HEK293 (cell line): ENCODE measurements around the gene SUMO3.

Source experiments
- CTCF ChIA-PET: fragments of 350-600 bp; formaldehyde crosslinking; extraction: SDS; loops from one replicate; lab custom pipeline; 2021; ENCODE audit warnings: antibody characterized with exemption; lab: Yijun Ruan, JAX
- POLR2A ChIA-PET: fragments of 300-600 bp; formaldehyde crosslinking; extraction: SDS; loops from one replicate; lab custom pipeline; 2020; ENCODE audit warnings: antibody characterized with exemption, inconsistent platforms; lab: Yijun Ruan, JAX
- H3K27ac ChIP-seq: fragments of 200-500 bp; sonication (Bioruptor generic); 2 replicates; pipeline ENCODE4 v1.5.1; 2014; ENCODE audit warnings: low read depth, low read length, control low read depth, inconsistent platforms; ENCODE audit errors: extremely low read depth
- H3K36me3 ChIP-seq, 2 experiments: fragments of 200-500 bp in 1 of 2; sonication (Bioruptor generic) in 1 of 2; 1 replicate in 1 of 2; 2 replicates in 1 of 2; pipeline ENCODE4 v1.5.1; 2014 to 2017; ENCODE audit warnings: inconsistent platforms in 2 of 2, low read length in 2 of 2; ENCODE audit not compliant: control insufficient read depth in 2 of 2, insufficient read depth in 1 of 2
- H3K4me1 ChIP-seq: fragments of 200-500 bp; sonication (Bioruptor generic); 2 replicates; pipeline ENCODE4 v1.5.1; 2014; ENCODE audit warnings: mild to moderate bottlenecking, low read length, inconsistent platforms; ENCODE audit not compliant: control insufficient read depth, insufficient read depth
- H3K4me3 ChIP-seq: 2 replicates; pipeline ENCODE4 v1.5.1; 2011; ENCODE audit warnings: low read depth, mild to moderate bottlenecking, control low read depth, low read length, moderate library complexity
- H3K9me3 ChIP-seq: fragments of 200-500 bp; sonication (Bioruptor generic); 2 replicates; pipeline ENCODE4 v1.5.1; 2014; ENCODE audit warnings: low read depth, low read length, inconsistent platforms; ENCODE audit not compliant: control insufficient read depth, insufficient read depth
- ATF2 ChIP-seq: fragments of 450-650 bp; formaldehyde crosslinking; IDR thresholded peaks from 2 replicates; pipeline ENCODE4 v1.5.1; 2016; ENCODE audit warnings: missing biosample characterization, missing genetic modification characterization, low read depth
- KLF1 ChIP-seq: fragments of 450-650 bp; formaldehyde crosslinking; IDR thresholded peaks from 2 replicates; pipeline ENCODE4 v1.5.1; 2016; ENCODE audit warnings: missing biosample characterization, missing genetic modification characterization
- KLF10 ChIP-seq: fragments of 450-650 bp; IDR thresholded peaks from 2 replicates; pipeline ENCODE4 v1.5.1; 2018; ENCODE audit warnings: missing biosample characterization, mild to moderate bottlenecking, missing genetic modification characterization
- KLF9 ChIP-seq: fragments of 450-650 bp; formaldehyde crosslinking; IDR thresholded peaks from 2 replicates; pipeline ENCODE4 v1.5.1; 2016; ENCODE audit warnings: missing biosample characterization, missing genetic modification characterization, low read depth
- MYNN ChIP-seq: fragments of 450-650 bp; formaldehyde crosslinking; IDR thresholded peaks from 2 replicates; pipeline ENCODE4 v1.5.1; 2016; ENCODE audit warnings: missing biosample characterization, missing genetic modification characterization, borderline replicate concordance
- PBX3 ChIP-seq: sonication (generic); formaldehyde crosslinking; IDR thresholded peaks from 2 replicates; pipeline ENCODE4 v1.8.1; 2022; ENCODE audit warnings: mild to moderate bottlenecking, moderate library complexity, missing genetic modification reagents
- TRIM28 ChIP-seq: IDR thresholded peaks from 2 replicates; pipeline ENCODE4 v1.6.1; 2011; ENCODE audit warnings: low read length, control low read depth, borderline replicate concordance
- YY2 ChIP-seq: fragments of 450-650 bp; formaldehyde crosslinking; IDR thresholded peaks from 2 replicates; pipeline ENCODE4 v1.5.1; 2016; ENCODE audit warnings: missing biosample characterization, missing genetic modification characterization
- ZNF133 ChIP-seq: fragments of 450-650 bp; formaldehyde crosslinking; IDR thresholded peaks from 2 replicates; pipeline ENCODE4 v1.5.1; 2016; ENCODE audit warnings: missing biosample characterization, missing genetic modification characterization
- ZNF140 ChIP-seq: fragments of 450-650 bp; formaldehyde crosslinking; IDR thresholded peaks from 2 replicates; pipeline ENCODE4 v1.5.1; 2016; ENCODE audit warnings: missing biosample characterization, missing genetic modification characterization
- ZNF148 ChIP-seq: fragments of 450-650 bp; formaldehyde crosslinking; IDR thresholded peaks from 2 replicates; pipeline ENCODE4 v1.5.0; 2017; ENCODE audit warnings: missing biosample characterization, missing genetic modification characterization, borderline replicate concordance
- ZNF24 ChIP-seq: fragments of 450-650 bp; formaldehyde crosslinking; IDR thresholded peaks from 2 replicates; pipeline ENCODE4 v1.5.1; 2016; ENCODE audit warnings: missing biosample characterization, missing genetic modification characterization
- ZNF555 ChIP-seq: fragments of 450-650 bp; formaldehyde crosslinking; conservative IDR thresholded peaks from 2 replicates; pipeline ENCODE4 v1.5.1; 2017; ENCODE audit warnings: missing biosample characterization, mild to moderate bottlenecking, missing genetic modification characterization, inconsistent platforms
- ZNF660 ChIP-seq: fragments of 450-650 bp; IDR thresholded peaks from 2 replicates; pipeline ENCODE4 v1.5.1; 2018; ENCODE audit warnings: missing biosample characterization, mild to moderate bottlenecking, missing genetic modification characterization
- ZNF692 ChIP-seq: fragments of 450-650 bp; formaldehyde crosslinking; IDR thresholded peaks from 2 replicates; pipeline ENCODE4 v1.5.1; 2016; ENCODE audit warnings: missing biosample characterization, missing genetic modification characterization
- ZSCAN18 ChIP-seq: fragments of 450-650 bp; formaldehyde crosslinking; IDR thresholded peaks from 2 replicates; pipeline ENCODE4 v1.5.1; 2016; ENCODE audit warnings: missing biosample characterization, missing genetic modification characterization
- ZSCAN5A ChIP-seq: fragments of 450-650 bp; formaldehyde crosslinking; IDR thresholded peaks from 2 replicates; pipeline ENCODE4 v1.5.1; 2016; ENCODE audit warnings: missing biosample characterization, missing genetic modification characterization

SUMO3 gene

GRCh38 chr21:44819283-44820243, 1.7 kb upstream of the SUMO3 start:
- peak; percentile 36; the same call in 1 of the 2 replicates for TF ChIP-seq TRIM28
- TF ChIP-seq YY2 (tag by site-specific recombination): no peak
- Histone ChIP-seq H3K4me1 (no peaks in the 10 kb centered on the region), H3K27ac (no peak overlapping the region), H3K4me3 (no peak overlapping the region), H3K9me3 (no peaks in the 10 kb centered on the region), H3K36me3 (no peaks in the 10 kb centered on the region)
- ChIA-PET POLR2A (interaction anchor here (0.7 kb wide), 1 partner anchor 475 kb away, joined by 3 read pairs; no protein-coding TSS in a partner anchor), CTCF (no interaction called here)

GRCh38 chr21:44818640-44819011, 764 bp upstream of the SUMO3 start:
- no peak overlapping the region; the same call in 1 of the 2 replicates for H3K4me3 ChIP-seq
- H3K36me3 ChIP-seq: peaks cover 0 to 3% of the 10 kb centered on the region in 2 experiments; a peak in 1 of 3 replicates
- ChIA-PET POLR2A (no interaction called here), CTCF (no interaction called here)
- H3K27ac ChIP-seq: no peak overlapping the region
- no peaks in the 10 kb centered on the region for H3K4me1 ChIP-seq
- H3K9me3 ChIP-seq: no peaks in the 10 kb centered on the region
- TF ChIP-seq MYNN (tag by site-specific recombination) (no peak), ZNF660 (tag by site-specific recombination) (no peak), ZSCAN18 (tag by site-specific recombination) (no peak), KLF1 (tag by site-specific recombination) (no peak), YY2 (tag by site-specific recombination) (no peak), KLF10 (tag by site-specific recombination) (no peak), ZNF140 (tag by site-specific recombination) (no peak)

GRCh38 chr21:44817506-44817880, 369 bp downstream of the SUMO3 start:
- Histone ChIP-seq H3K36me3 (peaks cover 0 to 12% of the 10 kb centered on the region in 2 experiments; a peak in 1 of 3 replicates), H3K9me3 (no peaks in the 10 kb centered on the region), H3K4me1 (no peaks in the 10 kb centered on the region), H3K27ac (peak overlapping the region; percentile 76; the same call in 1 of the 2 replicates), H3K4me3 (peak overlapping the region; percentile 55)
- POLR2A ChIA-PET: interaction anchor here (0.6 to 1.1 kb wide), 7 partner anchors 9 to 257 kb away, joined by 3 to 19 read pairs (median 6); partner anchors contain the start of genes ADARB1, PTTG1IP and UBE2G2
- CTCF ChIA-PET: no interaction called here
- TF ChIP-seq ZNF133 (tag by site-specific recombination) (no peak), KLF9 (peak; percentile 57), ZNF24 (tag by site-specific recombination) (no peak), ATF2 (tag by site-specific recombination) (no peak), ZNF555 (tag by site-specific recombination) (no peak), ZSCAN5A (tag by site-specific recombination) (no peak; the same call in 1 of the 2 replicates), ZNF692 (tag by site-specific recombination) (peak; percentile 88), PBX3 (CRISPR knock-in tag) (no peak; the same call in 1 of the 2 replicates), ZNF148 (tag by site-specific recombination) (no peak)
